Activated naive CD8-positive, alpha-beta T cell treated with anti-CD3 and anti-CD28 coated beads for 36 hours (primary cell): ENCODE results near the gene REG1B. TPM values are rescaled to one million over a fixed set of nuclear protein-coding genes. Genes with fewer than 3 reads are reported as not detected.
"Not testable (repeated sequence)": the region's sequence is repeated elsewhere in the genome, so short reads cannot be mapped to it uniquely, and the experiment has no call there.

Experiments used
- DNase-seq: peaks from one replicate; pipeline ENCODE4 v3.0.0; 2021
- H3K27ac Mint-ChIP-seq: one replicate; pipeline ENCODE4 v1.8.0; 2022; ENCODE audit warnings: mild to moderate bottlenecking, moderate library complexity, mixed read lengths
- H3K27me3 Mint-ChIP-seq: one replicate; pipeline ENCODE4 v1.8.0; 2022; ENCODE audit warnings: mild to moderate bottlenecking, mixed read lengths
- H3K36me3 Mint-ChIP-seq: one replicate; pipeline ENCODE4 v1.8.0; 2021; ENCODE audit warnings: mild to moderate bottlenecking, mixed read lengths
- H3K4me1 Mint-ChIP-seq: one replicate; pipeline ENCODE4 v1.8.0; 2021; ENCODE audit warnings: mixed read lengths
- H3K4me3 Mint-ChIP-seq: one replicate; pipeline ENCODE4 v1.8.0; 2022; ENCODE audit warnings: mild to moderate bottlenecking, moderate library complexity, mixed read lengths
- H3K9me3 Mint-ChIP-seq: one replicate; pipeline ENCODE4 v1.8.0; 2022; ENCODE audit warnings: mixed read lengths
- total RNA-seq, 2 experiments: library from RNA; stranded (reverse); gene quantifications; one replicate each; pipeline ENCODE4 v1.2.3, GENCODE V29; 2021

REG1B gene
- total RNA-seq, 2 experiments from 2014 or later = not detected

- no peaks in the 10 kb centered on the region for H3K4me1 Mint-ChIP-seq
- H3K27me3 Mint-ChIP-seq = no peaks in the 10 kb centered on the region
- H3K4me3 Mint-ChIP-seq = no peak overlapping the region
- H3K9me3 Mint-ChIP-seq = peaks cover 9% of the 10 kb centered on the region
- no peak overlapping the region for H3K27ac Mint-ChIP-seq
- DNase-seq = no peak
- H3K36me3 Mint-ChIP-seq = no peaks in the 10 kb centered on the region
Measured at GRCh38 chr2:79101024-79101423, 13.2 kb upstream of the REG1B start.

GRCh38 chr2:79100285-79100684, 12.5 kb upstream of the REG1B start:
- Mint-ChIP-seq H3K36me3 (no peaks in the 10 kb centered on the region), H3K4me3 (no peak overlapping the region), H3K9me3 (peaks cover 9% of the 10 kb centered on the region), H3K4me1 (no peaks in the 10 kb centered on the region), H3K27me3 (no peaks in the 10 kb centered on the region), H3K27ac (no peak overlapping the region)
- no peak for DNase-seq

- H3K4me3 Mint-ChIP-seq = no peak overlapping the region
- H3K36me3 Mint-ChIP-seq = no peaks in the 10 kb centered on the region
- H3K9me3 Mint-ChIP-seq = peaks cover 9% of the 10 kb centered on the region
- H3K27ac Mint-ChIP-seq = no peak overlapping the region
- no peaks in the 10 kb centered on the region for H3K27me3 Mint-ChIP-seq
- no peak for DNase-seq
- H3K4me1 Mint-ChIP-seq = no peaks in the 10 kb centered on the region
Measured at GRCh38 chr2:79099140-79099686, 11.4 kb upstream of the REG1B start.

- Mint-ChIP-seq H3K4me3 (no peak overlapping the region), H3K27me3 (no peaks in the 10 kb centered on the region), H3K4me1 (no peaks in the 10 kb centered on the region), H3K36me3 (no peaks in the 10 kb centered on the region), H3K9me3 (peaks cover 9% of the 10 kb centered on the region), H3K27ac (no peak overlapping the region)
- DNase-seq = no peak
Measured at GRCh38 chr2:79097843-79098242, 10.1 kb upstream of the REG1B start.

GRCh38 chr2:79090693-79091092, 2.9 kb upstream of the REG1B start:
- no peaks in the 10 kb centered on the region for H3K27me3 Mint-ChIP-seq

GRCh38 chr2:79086255-79086654, 1.5 kb downstream of the REG1B start:
- H3K9me3 Mint-ChIP-seq = no peaks in the 10 kb centered on the region
- H3K4me3 Mint-ChIP-seq = no peak overlapping the region
- H3K27me3 Mint-ChIP-seq = no peaks in the 10 kb centered on the region
- H3K27ac Mint-ChIP-seq = no peak overlapping the region
- H3K4me1 Mint-ChIP-seq = no peaks in the 10 kb centered on the region
- DNase-seq = no peak
- no peaks in the 10 kb centered on the region for H3K36me3 Mint-ChIP-seq

More at GRCh38 chr2:79090693-79091092, 2.9 kb upstream of the REG1B start:
- Mint-ChIP-seq H3K27ac (no peak overlapping the region), H3K36me3 (no peaks in the 10 kb centered on the region), H3K4me3 (no peak overlapping the region), H3K4me1 (no peaks in the 10 kb centered on the region), H3K9me3 (no peaks in the 10 kb centered on the region)
- no peak for DNase-seq

- H3K27me3 Mint-ChIP-seq = no peaks in the 10 kb centered on the region
- no peak for DNase-seq
- H3K27ac Mint-ChIP-seq = no peak overlapping the region
- H3K4me1 Mint-ChIP-seq = no peaks in the 10 kb centered on the region
- H3K9me3 Mint-ChIP-seq = peaks cover 3% of the 10 kb centered on the region
- H3K36me3 Mint-ChIP-seq = no peaks in the 10 kb centered on the region
- H3K4me3 Mint-ChIP-seq = no peak overlapping the region
Measured at GRCh38 chr2:79085382-79085781, 2.4 kb downstream of the REG1B start.

- Mint-ChIP-seq H3K27me3 (no peaks in the 10 kb centered on the region), H3K27ac (no peak overlapping the region), H3K36me3 (no peaks in the 10 kb centered on the region), H3K4me1 (no peaks in the 10 kb centered on the region), H3K4me3 (no peak overlapping the region), H3K9me3 (peaks cover 4% of the 10 kb centered on the region)
- DNase-seq = no peak
Measured at GRCh38 chr2:79084495-79085135, 3.2 kb downstream of the REG1B start.

GRCh38 chr2:79083597-79084251, 4.1 kb downstream of the REG1B start:
- no peaks in the 10 kb centered on the region for H3K4me1 Mint-ChIP-seq
- peaks cover 8% of the 10 kb centered on the region for H3K9me3 Mint-ChIP-seq
- H3K4me3 Mint-ChIP-seq = no peak overlapping the region
- DNase-seq = no peak
- no peak overlapping the region for H3K27ac Mint-ChIP-seq
- H3K36me3 Mint-ChIP-seq = no peaks in the 10 kb centered on the region
- no peaks in the 10 kb centered on the region for H3K27me3 Mint-ChIP-seq

- H3K4me3 Mint-ChIP-seq = no peak overlapping the region
- no peak overlapping the region for H3K27ac Mint-ChIP-seq
- no peaks in the 10 kb centered on the region for H3K36me3 Mint-ChIP-seq
- no peaks in the 10 kb centered on the region for H3K27me3 Mint-ChIP-seq
- no peak for DNase-seq
- no peaks in the 10 kb centered on the region for H3K4me1 Mint-ChIP-seq
- H3K9me3 Mint-ChIP-seq = peaks cover 14% of the 10 kb centered on the region
Measured at GRCh38 chr2:79082987-79083386, 4.8 kb downstream of the REG1B start.

GRCh38 chr2:79071078-79071477, 16.7 kb downstream of the REG1B start:
- no peak for DNase-seq
- Mint-ChIP-seq H3K27me3 (no peaks in the 10 kb centered on the region), H3K36me3 (no peaks in the 10 kb centered on the region), H3K9me3 (peaks cover 3% of the 10 kb centered on the region), H3K4me1 (no peaks in the 10 kb centered on the region), H3K4me3 (no peak overlapping the region), H3K27ac (no peak overlapping the region)

GRCh38 chr2:79065201-79065600, 22.6 kb downstream of the REG1B start:
- Mint-ChIP-seq H3K36me3 (no peaks in the 10 kb centered on the region), H3K27me3 (no peaks in the 10 kb centered on the region), H3K9me3 (peaks cover 5% of the 10 kb centered on the region), H3K27ac (no peak overlapping the region), H3K4me1 (no peaks in the 10 kb centered on the region), H3K4me3 (no peak overlapping the region)
- DNase-seq = no peak

- not testable (repeated sequence) for H3K27me3 Mint-ChIP-seq, H3K27ac Mint-ChIP-seq, DNase-seq, H3K36me3 Mint-ChIP-seq, H3K9me3 Mint-ChIP-seq, H3K4me3 Mint-ChIP-seq, H3K4me1 Mint-ChIP-seq
Measured at GRCh38 chr2:79054769-79055168, 33.0 kb downstream of the REG1B start.

- H3K36me3 Mint-ChIP-seq, DNase-seq, H3K4me3 Mint-ChIP-seq, H3K4me1 Mint-ChIP-seq, H3K27ac Mint-ChIP-seq, H3K27me3 Mint-ChIP-seq, H3K9me3 Mint-ChIP-seq: not testable (repeated sequence)
Measured at GRCh38 chr2:79053486-79053885, 34.3 kb downstream of the REG1B start.

- DNase-seq = no peak
- Mint-ChIP-seq H3K36me3 (no peaks in the 10 kb centered on the region), H3K27ac (no peak overlapping the region), H3K27me3 (no peaks in the 10 kb centered on the region), H3K9me3 (peaks cover 1% of the 10 kb centered on the region), H3K4me3 (no peak overlapping the region), H3K4me1 (no peaks in the 10 kb centered on the region)
Measured at GRCh38 chr2:79041032-79041448, 46.8 kb downstream of the REG1B start.

- Mint-ChIP-seq H3K4me3 (no peak overlapping the region), H3K36me3 (no peaks in the 10 kb centered on the region), H3K27me3 (no peaks in the 10 kb centered on the region), H3K4me1 (no peaks in the 10 kb centered on the region), H3K27ac (no peak overlapping the region), H3K9me3 (peaks cover 1% of the 10 kb centered on the region)
- DNase-seq = no peak
Measured at GRCh38 chr2:79039944-79040343, 47.8 kb downstream of the REG1B start.
